Epithelial cell of proximal tubule (primary cell): ENCODE measurements around the gene CAMTA1. TPM values are rescaled to one million over a fixed set of nuclear protein-coding genes. Genes with fewer than 3 reads are reported as not detected.

Experiments
- DNase-seq: peaks from one replicate; pipeline ENCODE4 v3.0.0-alpha.2; 2011; ENCODE audit warnings: low read depth
- H3K4me3 ChIP-seq: 2 replicates; pipeline ENCODE4 v1.5.1; 2011; ENCODE audit warnings: low read depth, mild to moderate bottlenecking, low read length
- CTCF ChIP-seq: conservative IDR thresholded peaks from 2 replicates; pipeline ENCODE4 v1.5.1; 2012; ENCODE audit warnings: low read depth, mild to moderate bottlenecking, low read length
- total RNA-seq: library from RNA; depleted of rRNA; stranded (reverse); fragments of >200 nt; gene quantifications from 2 replicates; pipeline ENCODE4 v1.2.3, GENCODE V29; 2015

Gene CAMTA1
- total RNA-seq, 1 donor from 2014 or later = 79.2 TPM

- DNase-seq = no peak
- no peak overlapping the region for H3K4me3 ChIP-seq
- TF ChIP-seq CTCF = no peak
Measured at GRCh38 chr1:7171168-7171567, 385.9 kb downstream of the CAMTA1 start.

- TF ChIP-seq CTCF = no peak
- no peak overlapping the region for H3K4me3 ChIP-seq
- no peak for DNase-seq
Measured at GRCh38 chr1:7171574-7171973, 386.3 kb downstream of the CAMTA1 start.

- no peak for DNase-seq
- no peak for TF ChIP-seq CTCF
- H3K4me3 ChIP-seq = no peak overlapping the region
Measured at GRCh38 chr1:7172804-7173203, 387.6 kb downstream of the CAMTA1 start.

GRCh38 chr1:7174561-7174960 is 389.3 kb downstream of the CAMTA1 start:
- H3K4me3 ChIP-seq = no peak overlapping the region
- no peak for TF ChIP-seq CTCF
- DNase-seq = no peak

GRCh38 chr1:7174980-7175906 is 390.0 kb downstream of the CAMTA1 start:
- TF ChIP-seq CTCF = no peak
- DNase-seq = no peak
- H3K4me3 ChIP-seq = no peak overlapping the region

GRCh38 chr1:7177021-7177420 is 391.8 kb downstream of the CAMTA1 start:
- no peak for TF ChIP-seq CTCF
- H3K4me3 ChIP-seq = no peak overlapping the region
- no peak for DNase-seq
